HL-60/S4 (cell line): ENCODE data around the gene MSMP.

Experiments used
- in situ Hi-C: fragments of 300-500 bp; cut with MboI; formaldehyde crosslinking; loops from 2 replicates; pipeline ENCODE4 v1.14.3; 2022; ENCODE audit warnings: low sequenced_read_pairs

MSMP gene

DNA sequence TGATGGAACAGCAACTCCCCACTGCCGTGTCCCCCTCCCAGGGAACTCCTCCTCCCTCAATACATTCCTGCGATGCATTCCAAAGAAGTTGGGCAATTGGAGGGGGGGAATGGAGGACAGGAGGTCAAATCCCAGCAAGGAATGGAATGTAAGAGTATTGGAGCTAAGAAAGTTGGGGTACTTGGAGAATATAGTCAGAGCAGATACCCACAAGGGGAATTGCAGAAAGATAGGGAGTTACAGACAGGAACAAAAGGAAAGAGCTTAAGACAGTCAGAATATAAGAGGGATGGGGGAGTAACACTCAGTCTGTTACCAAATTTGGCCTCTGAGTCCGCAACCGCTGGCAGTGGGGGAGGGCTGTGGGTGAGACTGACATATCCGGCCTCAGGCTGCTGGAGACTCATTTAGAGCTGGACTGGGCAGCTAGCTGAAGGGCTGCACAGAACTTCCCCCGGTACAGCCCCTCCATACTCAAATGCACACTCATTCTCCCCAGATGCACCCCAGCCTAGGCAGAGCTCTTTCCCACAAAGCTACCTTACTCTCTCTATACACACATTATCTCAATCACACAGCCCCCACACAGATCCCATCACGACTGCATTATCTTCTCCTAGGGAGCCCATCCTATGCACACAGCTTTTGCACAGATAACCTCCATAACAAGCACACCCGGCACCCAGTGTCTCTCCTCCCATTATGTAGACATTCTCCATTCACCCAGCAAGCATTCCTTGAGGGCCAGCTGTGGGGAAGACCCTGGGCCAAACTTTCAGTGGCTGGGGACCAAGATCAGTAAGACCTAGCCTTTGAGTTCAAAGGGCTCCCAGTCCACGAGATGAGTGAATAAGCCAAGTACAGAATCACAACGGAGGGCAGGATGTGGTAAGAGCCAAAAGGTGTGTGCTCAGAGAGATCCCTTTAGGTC, 25.8 kb downstream of the MSMP start:
- in situ Hi-C loops: loop anchor here (5.0 kb wide), 1 partner anchor 71 kb away; the partner anchor contains the start of genes CCDC107 and RMRP

DNA sequence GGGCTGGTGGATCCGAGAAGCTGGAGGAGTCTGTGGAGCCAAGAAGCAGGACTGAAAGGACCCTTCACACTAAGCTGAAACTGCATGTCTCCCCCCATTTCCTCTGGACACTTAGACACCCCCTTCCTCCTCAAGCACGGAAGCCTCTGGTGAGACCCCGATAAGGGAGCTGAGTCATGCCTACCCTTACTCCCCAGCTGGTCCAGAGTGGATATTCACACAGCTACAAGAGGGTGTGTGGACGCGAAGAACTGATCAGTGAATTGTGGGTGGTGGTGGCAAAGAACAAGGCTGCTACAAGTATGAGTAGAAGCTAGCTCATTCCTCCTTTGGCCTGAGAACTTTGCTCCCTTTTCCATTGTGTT, 26.4 kb downstream of the MSMP start:
- in situ Hi-C loops: loop anchor here (5.0 kb wide), 1 partner anchor 70 kb away; the partner anchor contains the start of genes CCDC107 and RMRP

DNA sequence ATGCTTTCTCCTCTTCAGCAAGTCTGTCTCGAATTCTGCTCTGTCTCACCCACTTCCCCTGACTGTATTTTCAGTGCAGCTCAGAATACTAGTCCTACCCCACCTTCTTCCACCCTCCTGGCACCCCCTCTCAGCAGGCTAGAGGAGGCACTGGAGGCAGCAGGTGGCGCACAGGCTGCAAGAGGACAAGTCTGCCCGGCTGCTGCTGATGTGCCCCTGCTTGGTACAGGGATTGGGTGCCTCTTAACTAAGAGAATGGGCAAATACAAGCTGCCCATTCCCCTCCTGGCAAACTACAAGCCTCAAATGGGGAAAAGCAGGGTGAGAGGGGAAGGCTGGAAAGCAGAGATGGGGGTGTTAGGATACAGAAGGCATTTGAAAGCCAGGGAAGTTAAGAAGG, 27.1 kb downstream of the MSMP start:
- in situ Hi-C loops: loop anchor here (5.0 kb wide), 1 partner anchor 70 kb away; the partner anchor contains the start of genes CCDC107 and RMRP

DNA sequence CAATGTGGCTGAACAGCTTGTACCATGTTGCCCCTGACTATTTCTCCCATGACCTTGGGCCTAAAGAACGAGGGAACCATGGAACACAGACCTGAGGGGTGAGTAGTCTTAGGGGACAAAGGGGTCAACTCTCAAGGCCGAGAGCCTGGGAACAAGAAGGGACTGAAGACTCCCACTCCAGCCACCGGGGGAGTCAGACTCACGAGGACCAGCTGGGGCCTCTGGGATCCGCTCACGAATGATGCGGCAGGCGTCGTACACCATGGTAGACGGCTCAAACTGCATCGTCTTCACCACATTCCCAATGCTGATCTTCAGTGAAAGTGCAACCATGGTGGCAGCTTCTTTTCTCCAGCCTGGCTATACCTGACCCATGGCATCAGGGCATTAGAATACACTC, 28.7 kb downstream of the MSMP start:
- in situ Hi-C loops: loop anchor here (5.0 kb wide), 1 partner anchor 68 kb away; the partner anchor contains the start of genes CCDC107 and RMRP

DNA sequence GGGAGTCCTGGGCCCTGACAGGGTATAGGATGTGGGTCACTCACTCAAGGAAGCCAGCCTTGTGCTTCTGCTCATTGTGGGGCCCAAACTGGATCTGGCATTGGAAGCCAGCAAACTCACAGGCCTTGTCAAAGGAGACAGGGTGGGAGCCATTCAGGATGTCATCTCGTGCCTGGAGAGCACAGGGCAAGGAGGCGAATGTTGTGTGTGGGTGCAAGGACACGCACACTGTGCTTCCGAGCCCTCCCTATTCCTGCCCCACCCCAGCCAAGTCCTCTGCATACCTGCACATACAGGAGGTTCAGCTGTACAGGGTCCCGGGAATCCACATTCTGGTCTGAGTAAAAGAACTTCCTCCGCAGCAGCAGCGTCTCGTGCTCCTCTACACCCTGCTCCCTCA, 30.2 kb downstream of the MSMP start:
- in situ Hi-C loops: no loop called here

DNA sequence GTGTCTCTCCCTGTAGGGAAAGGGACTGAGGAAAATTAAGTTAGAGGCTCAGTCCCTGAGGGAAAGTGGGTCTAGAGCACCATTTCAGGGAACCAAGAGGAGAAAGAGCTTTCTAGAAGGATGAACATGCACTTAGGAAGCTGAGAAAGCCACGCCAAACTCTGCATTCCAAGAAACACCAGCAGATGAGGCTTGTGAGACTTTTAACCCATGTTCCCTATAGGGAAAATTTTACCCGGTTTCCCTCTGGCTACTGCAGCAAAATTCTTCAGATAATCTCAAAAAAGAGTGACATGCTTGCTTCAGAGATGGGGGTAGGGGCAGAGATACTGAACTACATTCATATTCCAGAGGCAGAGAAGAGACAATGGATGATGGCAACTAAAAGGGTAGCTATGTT, 30.6 kb downstream of the MSMP start:
- in situ Hi-C loops: no loop called here

DNA sequence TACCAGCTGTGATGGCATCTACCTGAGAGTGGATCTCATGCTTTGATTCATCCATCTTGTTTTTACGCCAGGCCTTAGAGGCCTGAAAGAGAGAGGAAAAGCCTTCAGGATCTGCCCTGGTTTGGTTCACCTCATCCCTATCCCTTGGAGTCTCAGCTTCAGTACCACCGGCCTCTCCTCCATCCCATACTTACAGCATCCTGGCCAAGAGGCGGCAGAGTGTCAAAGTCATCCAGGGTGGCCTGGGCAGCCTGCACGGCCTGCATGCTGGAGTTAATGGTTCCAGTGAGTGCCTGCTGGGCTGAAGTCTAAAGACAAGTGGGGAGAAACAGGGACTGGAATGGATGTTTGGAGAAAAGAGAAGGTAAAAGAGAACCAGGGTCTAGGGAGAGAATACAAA, 34.5 kb downstream of the MSMP start:
- in situ Hi-C loops: no loop called here

DNA sequence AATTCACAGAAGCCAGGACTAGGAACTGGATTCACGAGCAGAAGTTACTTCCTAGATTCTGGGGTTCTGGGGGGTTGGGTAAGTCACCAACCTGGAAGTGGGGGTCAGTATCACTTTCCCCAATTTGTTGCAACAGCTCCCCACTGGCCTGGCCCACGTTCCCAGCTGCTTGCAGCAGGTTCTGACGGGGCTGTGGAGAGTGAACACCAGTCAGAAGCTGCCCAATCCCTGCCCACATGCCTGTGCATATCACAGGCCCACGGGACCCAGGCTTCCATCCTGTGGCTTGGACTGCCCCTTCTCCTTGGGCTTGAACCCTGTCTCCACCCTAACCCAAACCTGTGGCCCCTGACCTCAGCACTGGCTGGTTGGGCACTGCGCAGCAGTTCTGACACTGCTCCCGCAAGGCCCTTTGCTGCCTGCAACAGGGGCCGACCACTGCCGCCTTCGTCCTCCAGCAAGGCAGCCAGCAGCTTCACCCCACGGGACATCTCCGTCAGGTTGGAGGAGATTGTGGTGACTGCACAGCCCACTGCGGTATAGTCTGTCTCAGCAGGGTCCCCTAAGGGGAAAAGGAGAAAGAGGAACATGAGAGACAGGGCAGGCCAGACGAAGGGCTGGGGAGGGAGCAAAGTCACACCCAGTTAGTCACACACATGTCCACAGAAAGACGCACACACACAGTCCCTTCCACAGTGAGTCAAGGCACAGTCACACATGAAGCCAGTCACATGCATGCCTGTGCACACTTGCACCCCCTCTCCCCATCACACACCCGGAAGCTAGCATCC, 35.2 kb downstream of the MSMP start:
- in situ Hi-C loops: no loop called here

DNA sequence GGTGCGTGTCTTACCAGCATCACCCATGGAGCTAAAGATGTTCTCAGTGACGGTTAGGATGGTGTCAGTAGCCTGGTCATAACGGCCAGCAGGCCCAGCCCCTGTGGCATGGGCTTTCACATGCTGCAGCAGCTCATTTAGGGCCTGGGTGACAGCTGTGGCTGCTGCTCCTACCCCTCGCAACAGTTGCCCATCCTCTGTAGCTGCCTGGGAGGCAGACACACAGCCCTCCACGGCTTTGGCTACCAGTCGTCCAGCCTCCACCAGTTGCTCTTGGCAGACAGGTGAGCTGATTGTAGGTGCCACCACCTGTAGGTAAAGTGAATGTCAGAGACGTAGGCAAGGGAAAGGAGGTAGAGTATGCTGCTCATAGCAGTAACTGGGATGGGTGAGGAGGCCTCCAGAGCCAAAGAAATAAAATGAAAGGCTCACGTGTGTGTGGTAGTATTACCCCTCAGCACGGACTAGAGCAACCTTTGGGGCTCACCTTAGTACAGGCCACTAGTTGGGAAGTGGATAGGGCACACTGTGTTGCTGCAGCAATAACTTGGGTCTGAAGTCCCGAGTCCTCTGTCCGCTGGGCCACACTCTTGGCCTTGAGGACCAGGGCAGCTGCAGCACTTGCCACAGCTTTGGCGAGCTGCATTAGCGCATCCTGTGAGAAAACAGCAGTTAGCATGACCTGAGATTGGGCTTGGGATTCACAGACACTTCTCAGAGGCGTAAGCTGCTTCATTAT, 36.8 kb downstream of the MSMP start:
- in situ Hi-C loops: no loop called here

DNA sequence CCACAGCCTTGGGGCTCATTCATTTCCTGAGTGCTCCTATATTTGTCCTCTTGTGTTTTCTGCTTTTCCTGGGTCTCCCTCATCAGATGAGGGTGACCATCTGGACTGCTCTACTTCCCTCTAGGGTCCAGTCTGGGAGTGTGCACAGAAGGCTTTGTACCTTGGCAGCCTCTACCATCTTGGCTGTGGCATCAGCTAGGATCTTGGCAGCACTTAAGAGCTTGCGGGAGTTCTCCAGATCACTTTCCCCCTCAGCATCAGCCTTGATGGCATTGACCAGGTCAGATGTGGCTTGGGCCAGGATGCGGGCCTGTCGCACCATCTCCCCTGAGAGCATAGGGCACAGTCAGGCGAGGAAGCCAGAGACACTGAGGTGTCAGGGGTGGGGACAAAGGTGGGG, 37.8 kb downstream of the MSMP start:
- in situ Hi-C loops: no loop called here

DNA sequence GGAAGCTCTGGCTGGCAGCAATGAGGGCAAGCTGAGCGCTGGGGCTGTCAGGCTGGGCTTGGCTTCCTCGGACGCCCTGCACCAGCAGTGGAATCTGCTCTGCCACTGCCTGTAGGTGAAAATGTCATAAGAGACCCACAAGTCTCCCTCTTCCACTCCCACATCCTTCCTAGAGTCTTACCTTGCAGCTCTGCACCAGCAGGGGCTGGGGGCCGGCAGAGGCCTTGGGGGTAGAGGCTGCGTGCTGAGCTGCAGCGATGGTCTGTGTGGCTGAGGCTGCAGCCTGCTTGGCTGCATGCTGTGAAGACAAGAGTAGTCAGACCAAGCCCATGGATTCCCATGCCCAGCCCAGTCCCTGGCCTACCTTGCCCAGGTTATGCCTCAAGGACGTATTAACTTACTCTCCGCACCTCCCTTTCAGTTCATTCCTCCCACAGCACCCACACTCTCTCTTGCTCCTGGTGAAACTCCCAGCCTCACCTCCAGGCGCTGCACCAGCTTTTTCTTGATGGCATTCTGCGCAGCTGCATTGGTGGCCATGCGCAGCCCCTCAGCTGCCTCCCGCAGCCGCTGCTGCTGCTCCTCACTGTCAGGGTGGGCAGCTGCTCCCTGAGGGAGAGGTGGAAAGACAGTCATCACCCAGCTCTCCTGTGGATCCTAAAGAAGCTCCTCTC, 39.4 kb downstream of the MSMP start:
- in situ Hi-C loops: no loop called here

DNA sequence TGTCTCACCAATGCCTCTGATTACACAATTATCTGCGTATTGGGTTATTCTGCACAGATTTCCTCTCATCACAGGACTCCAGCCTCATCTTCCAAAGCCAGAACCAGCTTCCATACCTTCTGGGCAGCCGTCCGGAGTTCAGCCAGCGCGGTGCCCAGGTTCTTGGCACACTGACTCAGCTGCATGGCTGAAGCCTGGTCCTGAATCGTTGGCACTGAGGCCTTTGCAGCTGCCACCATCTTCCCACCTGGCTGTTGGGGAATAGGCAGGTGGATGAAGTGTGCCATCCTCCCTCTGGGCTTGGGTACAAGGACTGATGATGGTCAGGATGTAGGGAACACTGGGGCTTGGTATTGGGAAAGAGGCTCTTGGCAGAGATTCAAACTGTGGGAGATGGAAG, 40.0 kb downstream of the MSMP start:
- in situ Hi-C loops: no loop called here

DNA sequence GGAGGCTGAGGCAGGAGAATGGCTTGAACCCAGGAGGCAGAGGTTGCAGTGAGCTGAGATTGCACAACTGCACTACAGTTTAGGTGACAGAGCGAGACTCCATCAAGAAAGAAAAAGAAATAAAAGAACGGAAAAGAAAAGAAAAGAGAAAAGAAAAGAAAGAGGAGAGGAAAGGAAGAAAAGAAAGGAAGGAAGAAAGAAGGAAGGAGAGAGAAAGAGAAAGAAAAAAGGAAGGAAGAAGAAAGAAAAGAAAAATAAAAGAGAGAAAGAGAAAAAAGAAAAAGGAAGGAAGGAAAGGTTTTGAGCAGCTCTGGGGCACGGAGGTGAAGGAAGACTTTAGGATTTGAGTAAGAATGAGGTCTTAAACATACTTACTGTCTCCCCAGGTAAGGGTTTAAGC, 40.5 kb downstream of the MSMP start:
- in situ Hi-C loops: no loop called here

DNA sequence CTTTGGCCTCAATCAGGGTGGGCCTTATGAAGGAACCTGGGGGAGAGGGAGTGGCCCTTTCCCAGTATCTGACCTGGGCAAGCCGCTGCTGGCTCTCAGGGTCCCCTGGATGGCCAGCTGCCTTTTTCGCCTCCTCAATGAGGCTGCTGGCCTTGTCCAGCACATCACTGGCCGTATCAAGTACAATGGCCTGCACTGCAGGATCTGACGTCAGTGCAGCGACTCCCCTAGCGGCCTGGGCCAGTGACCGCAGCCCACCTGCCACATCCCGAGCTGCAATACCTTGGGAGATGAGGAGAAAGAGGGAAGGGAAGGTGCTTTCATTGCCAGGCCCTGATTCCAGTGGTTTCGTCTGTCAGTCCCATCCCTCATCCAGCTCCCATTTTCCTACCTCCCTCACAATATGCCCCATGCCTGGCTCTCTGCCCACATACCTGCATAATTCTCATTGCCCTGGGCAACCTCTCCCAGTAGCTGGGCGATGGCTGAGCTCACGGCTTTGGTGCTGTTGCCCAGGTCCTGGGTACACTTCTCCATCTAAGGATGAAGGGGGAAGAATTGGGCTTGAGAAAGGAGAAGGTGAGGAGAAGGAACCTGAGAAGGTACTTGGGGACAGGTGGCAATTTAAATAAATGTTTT, 41.2 kb downstream of the MSMP start:
- in situ Hi-C loops: no loop called here

DNA sequence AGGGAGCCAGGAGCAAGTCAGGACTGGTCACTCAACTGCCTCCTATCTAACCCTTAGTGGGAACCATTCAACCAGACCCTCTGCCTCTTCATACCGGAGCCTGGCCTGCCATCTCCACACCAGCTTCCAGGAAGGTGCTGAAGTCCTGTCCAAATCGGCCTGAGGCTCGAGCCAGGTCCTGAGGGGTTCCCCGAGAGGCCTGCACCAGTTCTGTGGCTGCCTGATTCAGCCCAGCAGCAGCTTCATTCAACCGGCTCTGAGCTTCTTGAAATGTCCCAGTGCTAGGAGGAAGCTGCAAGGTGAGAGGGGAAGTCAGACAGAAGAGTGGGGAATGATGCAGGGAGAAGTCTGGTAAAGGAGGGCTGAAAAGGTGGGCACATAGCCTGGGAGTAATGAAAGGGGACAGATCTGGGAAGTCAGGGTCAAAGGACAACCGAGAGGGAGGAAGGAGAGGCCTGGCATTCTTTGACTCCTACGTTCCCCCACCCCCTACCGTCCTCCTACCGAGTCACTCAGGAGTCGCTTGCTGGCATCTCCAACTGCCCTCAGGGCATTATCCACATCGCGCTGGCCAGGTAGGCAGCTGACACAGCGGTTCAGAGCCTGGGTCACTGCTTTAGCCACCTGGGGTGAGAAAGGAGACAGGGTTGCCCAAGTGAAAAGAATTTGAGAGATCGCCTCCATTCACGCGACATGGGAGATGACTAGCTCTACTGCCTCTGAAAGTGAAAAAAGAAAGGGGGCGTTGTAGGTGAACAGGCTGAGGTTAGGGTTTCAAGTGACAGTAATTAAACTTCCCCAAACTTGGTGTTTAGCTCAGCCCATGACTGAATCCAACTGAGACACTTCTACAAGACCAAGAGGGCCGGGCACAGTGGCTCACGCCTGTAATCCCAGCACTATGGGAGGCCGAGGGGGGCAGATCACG, 42.3 kb downstream of the MSMP start:
- in situ Hi-C loops: no loop called here

DNA sequence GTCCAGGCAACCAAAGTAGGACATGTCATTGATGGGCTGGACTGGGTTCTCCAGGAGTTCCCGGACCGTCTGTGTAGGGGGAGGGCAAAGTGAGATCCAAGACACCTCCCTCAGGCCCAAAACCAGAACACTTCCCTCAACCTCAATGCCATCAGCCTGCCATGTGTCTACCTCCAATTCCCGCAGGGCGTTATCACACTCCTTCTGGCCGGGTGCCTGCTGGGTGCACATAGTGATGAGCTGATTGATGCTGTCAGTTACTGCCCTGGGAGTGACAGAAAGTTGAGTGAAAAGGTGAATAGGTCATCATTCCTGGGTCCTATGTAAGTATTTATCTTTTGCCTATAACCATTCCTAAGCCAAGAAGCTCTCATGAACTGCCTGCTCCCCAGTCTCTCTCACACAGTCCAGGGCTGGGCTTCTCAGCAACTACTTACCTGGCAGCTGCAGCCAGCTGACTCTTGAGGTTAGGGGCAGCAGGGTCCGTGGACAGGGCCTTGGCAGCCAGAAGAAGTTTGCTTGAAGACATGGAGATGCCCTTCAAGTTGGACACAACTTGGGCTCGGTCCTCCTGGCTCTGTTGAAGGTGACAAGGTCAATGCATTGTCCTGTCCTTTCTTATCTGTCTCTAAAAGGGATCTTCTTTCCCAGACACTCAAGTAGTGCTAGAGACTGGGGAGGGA, 43.1 kb downstream of the MSMP start:
- in situ Hi-C loops: no loop called here

DNA sequence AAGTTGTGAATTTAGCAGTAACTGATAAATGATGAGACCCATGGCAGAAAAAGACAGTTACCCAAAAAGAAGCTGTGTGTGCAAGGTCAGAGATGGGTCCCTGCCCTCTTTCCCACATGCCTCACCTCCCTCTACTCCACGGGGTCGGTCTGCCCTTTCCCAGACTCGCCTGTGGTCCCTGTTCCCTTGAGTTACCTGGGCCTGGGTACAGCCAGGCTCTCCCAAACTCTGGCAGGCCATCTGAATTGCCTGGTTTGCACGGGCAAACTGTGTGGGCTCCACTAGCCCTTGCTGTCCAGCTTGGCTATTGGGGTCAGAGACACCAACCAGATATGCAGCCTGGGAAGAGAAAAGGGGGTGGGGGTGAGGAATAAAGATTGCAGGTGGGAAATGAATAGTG, 45.9 kb downstream of the MSMP start:
- in situ Hi-C loops: no loop called here

DNA sequence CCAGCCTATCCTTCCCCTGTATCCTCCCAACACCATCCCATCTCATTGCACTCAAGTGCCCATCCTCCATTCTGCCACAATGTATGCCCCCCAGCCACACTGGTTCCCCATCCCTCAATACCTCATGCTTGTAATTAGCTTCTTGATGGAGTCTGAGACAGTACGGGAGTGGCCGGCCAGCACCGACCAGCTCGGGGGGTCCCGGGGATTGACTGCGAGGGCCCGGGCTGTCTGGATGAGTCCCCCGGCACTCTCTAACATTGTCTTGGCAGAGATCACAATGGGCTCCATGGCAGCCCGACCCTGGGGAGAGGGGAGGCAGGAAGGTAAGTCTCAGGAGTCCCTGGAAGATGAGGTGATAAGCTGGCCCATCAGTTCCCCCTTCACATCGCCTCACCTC, 47.1 kb downstream of the MSMP start:
- in situ Hi-C loops: no loop called here
